Left forelimb (tissue), 1 donor: Measurements from ENCODE around the gene IKBKE.
A peak's percentile ranks its signal among the peaks of the same experiment; 100 is the strongest.

Source experiments
- DNase-seq: peaks from one replicate; pipeline ENCODE4 v3.0.0-alpha.2; 2018; ENCODE audit warnings: low spot score

The IKBKE gene

DNA sequence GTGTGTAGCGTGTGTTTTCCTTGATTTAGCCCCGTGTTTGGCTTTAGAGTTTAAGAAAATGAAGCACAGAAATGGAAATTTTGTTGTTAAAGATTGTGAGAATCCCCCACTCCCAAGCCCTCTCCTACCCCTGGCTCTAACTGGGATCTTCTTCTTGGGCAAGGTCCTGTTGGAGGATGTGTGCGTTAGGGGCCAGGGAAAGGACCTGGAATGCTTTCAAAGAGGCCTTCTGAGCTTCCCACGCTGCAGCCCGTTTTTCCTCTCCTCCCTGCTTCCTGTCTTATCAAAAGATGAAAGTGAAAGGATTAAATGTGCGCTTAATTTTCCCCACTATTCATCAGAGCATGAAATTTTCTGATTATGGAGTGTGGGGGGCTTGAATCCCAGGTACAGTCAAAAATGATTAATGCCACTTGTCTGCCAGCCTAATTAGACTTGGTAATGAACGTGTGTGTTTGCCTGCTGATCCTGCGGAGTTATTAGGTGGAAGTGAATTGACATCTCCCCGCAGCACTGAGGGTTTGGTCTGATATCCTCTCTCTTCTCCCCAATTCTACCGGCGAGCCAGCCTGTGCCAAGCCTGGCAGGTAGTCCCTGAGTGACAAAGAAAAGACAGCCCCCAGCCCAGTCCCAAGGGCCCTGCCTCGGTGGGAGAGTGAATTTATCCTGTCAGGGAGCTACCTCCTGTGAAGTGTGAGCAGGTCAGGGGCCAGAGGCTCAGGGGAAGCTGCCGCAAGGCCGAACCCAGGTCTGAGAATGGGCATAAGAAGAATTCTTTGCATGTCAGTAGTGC is 42.0 kb downstream of the IKBKE start:
- no peak for DNase-seq

DNA sequence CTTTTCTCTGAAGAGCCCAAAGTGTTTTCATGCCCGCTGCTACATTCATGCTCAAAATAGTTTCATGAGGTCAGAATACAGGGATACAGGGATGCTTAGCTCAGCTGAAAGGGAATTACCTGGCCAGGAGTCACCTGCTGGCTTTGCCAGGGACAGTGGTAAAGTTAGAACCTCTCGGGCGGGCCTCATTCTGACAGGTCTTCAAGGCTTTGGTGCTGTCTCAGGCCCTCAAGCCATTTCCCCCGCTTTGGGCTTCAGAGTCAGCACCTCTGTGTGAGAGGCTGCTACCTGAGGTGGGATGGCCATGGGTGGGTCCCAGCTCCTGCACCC is 42.5 kb downstream of the IKBKE start:
- DNase-seq: no peak

DNA sequence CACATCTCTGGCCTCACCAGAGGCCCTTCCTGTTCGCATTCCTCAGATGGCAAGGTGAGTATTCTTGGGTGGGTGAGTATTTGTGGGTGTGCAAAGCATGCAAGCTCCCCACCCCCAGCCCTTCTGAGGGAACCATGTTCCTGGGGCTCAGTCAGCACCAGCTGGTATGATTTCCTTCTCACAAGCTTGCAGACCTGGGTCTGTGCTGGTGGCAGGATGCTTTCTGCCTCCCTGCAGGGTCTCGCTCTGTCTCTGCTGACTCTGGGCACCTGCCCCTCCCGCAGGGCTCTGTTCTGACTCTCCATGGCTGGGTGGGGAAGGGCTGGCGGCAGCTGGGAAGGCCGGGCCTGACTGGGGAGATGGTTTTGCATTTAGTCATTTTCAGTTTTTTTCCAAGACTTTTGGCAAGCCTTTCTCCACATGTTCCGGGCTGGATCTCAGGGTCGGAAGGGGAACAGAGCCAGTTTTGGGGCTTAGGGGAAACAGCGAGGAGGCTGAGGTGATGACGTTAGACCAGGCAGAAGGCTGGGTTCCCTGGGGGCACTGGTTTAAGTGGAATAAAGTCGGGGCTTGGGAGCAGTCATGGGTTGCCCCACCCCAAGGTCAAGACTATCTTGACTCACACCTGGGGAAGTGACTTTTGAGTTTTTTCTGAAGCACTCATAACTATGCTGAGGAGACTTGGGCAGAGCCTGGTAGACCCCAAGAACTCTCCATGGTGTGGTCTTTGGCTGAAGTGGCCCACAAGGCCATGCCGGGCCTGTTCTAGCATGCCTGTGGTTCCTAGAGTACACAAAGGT is 43.2 kb downstream of the IKBKE start:
- peak; percentile 83 for DNase-seq

DNA sequence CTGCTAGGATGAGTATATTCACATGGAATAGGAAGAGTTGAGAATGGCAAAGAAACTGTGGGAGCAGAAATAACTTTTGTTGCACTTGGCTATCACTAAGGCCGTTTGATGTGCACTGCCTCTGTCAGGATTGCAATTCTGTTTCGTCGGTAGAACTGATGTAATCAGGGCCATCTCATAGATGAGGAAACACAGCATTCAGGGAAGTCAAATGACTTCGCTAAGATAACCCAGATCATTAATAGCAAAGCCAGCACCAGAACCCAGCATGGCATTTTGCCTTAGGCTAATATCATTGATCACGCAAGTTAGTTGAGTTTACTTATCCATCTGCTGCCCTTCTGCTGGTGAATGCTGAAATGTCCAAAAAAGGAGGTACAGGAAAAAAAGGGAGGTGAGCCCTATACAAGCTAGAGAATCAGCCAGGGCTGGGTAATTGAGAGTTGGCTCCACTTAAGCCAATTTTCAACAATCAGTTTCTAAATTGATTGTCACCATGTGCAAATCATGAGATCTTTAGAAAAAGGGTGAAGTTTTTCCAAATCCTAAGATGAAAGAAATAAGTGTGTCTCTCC is 44.6 kb downstream of the IKBKE start:
- DNase-seq: no peak

DNA sequence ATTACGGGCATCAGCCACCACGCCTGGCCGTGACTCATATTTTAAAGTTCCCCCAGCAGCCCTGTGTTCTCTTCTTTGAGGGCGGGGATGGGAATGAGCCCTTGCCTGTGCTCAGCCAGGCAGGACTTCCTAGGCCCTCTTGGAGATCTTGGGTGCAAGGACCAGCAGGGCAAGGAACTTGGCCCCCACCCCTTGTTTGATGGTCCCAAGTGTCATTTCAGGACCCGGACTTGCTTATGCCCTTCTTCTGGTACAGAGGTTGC is 46.4 kb downstream of the IKBKE start:
- DNase-seq: no peak

DNA sequence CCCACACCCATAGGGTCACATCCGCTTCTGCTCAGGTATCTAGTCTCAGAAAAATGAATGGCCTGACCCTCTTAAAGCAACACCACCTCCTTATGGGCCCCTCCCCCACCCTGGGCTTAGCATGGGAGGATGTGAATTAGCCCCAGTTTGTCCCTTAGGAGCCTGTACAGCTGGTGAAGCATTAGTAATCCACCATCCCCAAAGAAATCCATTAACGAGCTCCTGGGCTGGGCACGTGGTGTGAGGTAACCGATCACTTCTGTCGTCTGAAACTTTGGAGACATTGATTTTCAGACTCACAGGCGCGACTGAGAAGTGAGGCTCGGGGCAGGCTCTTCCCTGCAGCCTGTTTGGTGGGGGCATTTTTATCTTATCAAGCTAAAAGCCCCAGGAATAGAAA is 47.5 kb downstream of the IKBKE start:
- DNase-seq: no peak

DNA sequence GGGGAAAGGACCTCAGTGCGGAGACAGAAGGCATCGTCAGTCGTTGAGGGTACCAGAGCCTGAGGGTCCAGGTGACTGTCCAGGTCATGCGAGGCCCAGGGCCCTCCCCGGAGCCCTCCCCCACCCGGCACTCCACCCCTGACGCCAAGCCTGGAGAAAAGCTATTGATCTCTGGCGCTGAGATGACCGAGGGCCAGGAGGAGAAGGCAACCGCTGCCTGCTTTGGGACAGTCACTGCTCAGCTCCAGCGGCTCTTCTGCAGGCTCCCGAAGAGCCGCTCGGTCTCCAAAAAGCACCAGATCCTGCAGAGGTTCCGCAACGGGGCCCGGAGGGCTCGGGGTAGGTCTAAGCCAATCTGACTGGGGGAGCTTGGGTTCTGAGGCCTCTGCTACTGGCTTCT is 47.9 kb downstream of the IKBKE start:
- no peak for DNase-seq

DNA sequence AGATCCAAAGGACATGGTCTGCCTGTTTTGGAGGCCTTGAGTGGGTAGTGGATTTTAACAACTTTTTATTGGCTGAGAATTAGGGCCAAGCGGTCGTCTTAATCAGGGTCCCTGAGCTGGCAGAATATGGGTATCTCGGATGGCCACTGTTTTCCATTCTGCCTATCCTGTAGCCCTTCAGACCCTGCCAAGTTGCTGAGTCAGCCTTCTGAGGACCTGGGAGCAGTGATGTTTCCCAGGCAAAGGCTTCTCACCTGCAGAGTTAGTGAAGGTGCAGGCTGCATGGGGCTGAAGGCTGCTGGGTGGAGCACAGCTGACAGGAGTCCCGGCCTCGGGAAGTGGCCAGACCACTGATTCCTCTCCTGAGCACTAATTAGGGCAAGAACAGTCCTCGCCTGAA is 48.5 kb downstream of the IKBKE start:
- no peak for DNase-seq

DNA sequence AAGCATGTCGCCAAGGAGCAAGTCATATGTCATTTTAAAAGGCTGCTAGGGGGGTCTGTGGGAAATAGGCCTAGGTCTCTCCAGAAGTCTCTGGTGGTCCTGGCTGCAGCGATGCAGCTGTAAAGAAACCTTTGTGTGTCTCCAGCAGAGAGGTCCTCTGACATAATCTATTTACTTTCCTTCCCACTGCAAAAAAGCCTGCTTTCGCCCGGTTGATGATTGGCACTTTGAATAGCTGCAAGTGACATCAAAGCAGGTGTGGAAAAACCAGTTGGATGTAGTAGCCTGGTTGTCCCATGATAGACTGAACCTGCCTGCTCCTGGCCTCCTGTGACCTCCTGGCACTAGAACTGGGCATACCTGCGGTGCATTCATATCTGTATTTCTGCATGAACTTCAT is 50.9 kb downstream of the IKBKE start:
- DNase-seq: no peak

DNA sequence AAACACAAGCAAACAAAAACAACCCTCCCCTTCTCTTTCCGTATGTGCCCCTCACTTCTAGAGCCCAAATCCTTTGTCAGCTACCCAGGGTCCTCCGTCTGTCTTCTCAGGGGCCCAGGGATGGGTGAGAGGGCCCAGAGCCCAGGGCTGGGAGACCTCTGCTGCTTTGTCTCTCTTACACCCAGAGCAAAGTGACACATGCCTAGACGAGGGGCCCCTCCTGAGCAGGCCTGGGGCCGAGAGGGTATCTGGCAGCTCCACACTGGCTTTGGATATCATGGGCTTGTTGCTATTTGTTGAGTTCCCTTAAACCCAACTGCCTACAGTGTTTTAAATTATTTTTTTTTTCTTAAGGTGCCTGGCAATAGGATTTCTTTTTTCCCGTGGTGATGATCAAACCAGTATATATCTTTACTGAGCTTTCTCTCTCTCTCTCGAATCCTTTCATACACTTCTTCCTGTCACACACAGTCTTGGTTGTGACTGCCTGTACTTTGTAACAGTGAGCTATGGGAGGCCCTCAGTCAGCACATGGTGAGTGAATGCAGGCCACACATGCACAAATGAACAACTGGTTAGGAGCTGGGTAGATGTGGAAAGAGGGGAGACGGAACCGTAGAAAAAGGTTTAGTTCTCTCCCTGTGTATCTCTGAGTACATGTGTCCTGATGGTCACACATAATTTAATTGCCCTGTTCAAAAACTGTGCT is 51.6 kb downstream of the IKBKE start:
- no peak for DNase-seq

DNA sequence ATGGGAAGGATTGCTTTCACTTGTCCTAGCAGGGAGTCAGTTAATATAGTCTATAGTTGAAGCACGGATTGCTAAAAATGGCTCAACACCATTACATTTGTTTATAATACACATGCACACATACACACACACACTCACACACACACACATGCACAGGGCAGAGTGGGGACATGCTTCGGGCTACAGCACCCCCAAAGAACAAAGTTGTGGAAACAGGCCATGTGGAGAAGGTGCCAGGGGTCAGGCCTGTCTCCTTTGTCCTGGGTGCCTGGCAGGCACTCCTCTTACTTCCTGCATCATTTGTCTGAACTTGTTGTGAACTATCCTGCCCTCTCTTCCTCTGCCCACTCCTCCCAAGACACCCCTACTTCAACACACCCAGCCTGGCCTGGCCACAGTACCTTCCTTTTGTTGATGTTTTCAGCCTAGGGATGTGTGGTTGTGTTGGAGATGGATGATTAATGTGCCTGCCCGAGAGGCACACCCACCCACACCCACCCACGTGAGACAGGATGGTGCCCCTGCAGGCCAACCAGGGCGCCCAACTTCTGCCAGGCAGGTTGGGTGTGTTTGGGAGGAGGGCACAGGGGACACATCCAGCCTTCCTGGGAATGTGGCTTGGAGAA is 54.6 kb downstream of the IKBKE start:
- no peak for DNase-seq

DNA sequence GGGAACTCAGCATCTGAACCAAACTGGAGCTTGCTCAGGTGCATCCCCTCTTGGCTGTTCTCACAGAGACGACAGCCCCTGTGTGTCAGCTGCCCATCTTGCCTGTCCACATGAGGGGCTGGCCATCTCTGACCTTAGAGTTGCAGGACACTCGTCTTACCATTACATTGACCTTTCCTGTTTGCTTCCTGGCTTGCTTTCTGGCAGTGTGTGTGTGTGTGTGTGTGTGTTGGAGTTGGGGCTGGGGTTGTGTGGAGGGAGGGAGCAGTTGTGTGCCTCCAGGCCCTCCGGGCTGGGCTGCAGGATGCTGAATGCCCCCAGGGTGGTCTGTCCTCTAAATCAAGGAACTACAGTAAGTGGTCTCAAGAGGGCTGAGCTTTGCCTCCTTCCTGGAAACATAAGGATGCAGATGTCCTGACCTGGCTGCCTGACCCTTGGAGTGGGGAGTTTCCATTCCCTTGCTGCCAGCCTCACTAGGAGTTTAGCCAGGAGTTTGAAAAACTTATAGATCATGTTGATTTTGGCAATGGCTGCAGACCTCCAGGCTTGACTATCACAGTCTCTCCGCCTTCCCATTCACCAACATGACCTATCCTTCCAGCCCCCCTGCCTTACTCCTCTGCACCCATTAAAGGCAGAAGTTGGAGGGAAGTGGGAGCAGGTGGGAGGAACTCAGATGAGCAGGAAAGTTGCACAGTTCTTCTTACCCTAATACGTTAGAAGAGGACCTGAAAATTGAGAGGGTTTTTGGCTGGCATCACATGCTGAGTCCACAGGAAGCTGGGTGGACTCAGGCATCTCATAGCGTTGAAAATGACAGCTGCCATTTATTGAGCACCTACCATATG is 56.0 kb downstream of the IKBKE start:
- no peak for DNase-seq

DNA sequence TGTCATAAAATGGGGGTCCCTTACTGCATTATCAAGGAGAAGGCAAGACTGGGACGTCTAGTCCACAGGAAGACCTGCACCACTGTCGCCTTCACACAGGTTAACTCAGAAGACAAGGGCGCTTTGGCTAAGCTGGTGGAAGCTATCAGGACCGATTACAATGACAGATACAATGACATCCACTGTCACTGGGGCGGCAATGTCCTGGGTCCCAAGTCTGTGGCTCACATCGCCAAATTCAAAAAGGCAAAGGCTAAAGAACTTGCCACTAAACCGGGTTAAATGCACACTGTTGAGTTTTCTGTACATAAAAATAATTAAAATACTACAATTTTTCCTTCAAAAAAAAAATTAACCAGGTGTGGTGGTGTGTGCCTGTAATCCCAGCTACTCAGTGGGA is 59.1 kb downstream of the IKBKE start:
- DNase-seq: no peak

DNA sequence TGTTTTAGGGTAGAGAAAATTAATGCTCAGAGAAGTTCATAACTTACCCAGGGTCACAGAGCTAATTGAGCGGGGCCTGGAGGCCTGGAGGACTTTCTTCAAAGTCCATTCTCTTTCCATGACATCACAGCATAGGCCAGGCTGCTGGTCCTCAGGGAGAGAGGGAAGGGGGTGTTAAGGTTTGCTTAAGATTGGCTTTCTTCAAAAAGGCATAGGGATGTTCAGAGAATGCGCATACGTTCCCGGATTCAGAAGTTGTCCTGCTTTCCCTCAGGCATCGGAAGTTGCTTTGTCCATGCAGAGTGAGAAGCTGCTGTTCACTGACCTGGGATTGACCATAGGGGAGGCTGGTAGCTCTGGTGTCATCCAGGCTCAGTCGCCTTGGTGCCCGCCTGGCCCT is 62.1 kb downstream of the IKBKE start:
- no peak for DNase-seq

DNA sequence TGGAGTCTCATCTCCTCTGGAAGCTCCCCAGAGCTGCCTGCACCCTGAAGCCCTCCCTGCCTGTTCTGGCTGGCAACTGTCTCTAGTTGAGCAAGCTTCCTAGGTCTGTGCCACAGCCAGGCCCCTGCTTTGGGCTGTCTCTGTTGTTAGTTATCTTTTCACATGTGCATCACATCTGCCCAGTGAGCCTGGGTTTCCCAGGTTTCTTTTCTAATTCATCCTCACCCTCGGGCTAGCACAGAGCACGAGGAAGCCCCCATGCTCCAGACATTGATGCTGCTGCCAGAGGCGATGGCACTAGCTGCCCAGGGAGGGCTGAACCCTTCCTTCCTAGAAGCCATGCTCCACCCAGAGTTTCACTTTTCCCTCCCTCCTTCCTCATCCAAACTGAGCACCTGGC is 64.3 kb downstream of the IKBKE start:
- no peak for DNase-seq

DNA sequence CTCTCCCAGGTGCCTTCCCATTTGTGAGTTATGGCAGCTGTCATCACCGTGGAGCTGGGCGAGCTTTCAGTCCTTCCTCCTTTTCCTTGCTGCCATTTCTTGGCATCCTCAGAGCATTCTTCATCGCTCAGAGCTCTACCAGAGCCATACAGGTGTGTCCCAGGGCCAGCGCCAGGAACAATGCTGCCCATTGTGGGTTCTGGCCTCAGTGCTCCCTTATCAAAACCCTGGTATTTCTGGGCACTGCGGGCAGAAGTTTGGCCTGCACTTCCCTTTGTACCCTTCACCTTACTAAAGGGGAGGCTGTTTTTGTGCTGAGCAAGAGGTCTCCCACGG is 65.5 kb downstream of the IKBKE start:
- no peak for DNase-seq

DNA sequence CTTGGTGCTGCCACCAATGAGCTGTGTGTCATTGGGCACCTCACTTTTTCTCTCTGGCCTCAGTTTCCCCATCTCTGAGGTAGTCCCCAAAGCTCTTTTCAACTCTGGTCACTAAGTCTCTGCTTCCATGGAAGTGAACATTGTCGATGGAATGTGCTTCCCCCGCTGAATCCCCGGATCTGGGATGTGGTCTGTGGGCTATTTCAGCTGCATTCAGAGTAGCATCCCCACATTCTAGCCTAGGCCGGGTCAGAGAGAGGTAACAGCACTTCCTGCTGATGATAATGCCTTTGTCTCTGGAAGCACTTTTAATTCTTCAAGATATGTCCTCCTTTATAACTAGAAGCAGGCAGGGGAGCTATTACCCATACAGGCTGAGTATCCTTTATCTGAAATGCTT is 66.9 kb downstream of the IKBKE start:
- DNase-seq: no peak

DNA sequence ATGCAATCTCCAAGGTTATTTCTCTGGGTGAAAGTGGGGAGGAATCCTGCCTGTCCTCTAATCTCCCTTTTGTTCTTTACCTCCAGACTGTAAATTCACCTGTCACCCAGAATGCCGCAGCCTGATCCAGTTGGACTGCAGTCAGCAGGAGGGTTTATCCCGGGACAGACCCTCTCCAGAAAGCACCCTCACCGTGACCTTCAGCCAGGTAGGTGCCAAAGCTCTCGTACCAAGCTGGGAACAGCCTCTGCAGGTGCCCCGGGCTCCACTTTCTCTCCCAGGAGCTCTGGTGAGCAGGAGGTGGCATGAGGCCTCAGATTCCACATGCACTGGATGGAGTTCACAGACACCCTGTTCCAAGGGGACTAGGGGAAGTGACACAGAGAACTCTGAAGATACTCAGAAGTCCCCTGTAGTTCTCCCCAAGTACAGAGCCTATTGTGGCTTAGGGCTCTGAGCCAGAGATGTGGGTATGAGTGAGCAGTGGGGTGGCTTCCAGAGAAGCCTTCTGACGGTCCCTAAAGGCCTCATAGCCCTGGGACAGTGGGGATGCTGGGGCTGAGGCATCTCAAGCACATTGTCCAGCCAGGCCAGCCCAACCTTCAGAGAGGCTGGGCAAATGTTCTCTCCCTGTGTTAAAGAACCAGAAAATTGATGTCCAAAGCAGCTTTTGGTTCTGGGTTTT is 68.0 kb downstream of the IKBKE start:
- no peak for DNase-seq

DNA sequence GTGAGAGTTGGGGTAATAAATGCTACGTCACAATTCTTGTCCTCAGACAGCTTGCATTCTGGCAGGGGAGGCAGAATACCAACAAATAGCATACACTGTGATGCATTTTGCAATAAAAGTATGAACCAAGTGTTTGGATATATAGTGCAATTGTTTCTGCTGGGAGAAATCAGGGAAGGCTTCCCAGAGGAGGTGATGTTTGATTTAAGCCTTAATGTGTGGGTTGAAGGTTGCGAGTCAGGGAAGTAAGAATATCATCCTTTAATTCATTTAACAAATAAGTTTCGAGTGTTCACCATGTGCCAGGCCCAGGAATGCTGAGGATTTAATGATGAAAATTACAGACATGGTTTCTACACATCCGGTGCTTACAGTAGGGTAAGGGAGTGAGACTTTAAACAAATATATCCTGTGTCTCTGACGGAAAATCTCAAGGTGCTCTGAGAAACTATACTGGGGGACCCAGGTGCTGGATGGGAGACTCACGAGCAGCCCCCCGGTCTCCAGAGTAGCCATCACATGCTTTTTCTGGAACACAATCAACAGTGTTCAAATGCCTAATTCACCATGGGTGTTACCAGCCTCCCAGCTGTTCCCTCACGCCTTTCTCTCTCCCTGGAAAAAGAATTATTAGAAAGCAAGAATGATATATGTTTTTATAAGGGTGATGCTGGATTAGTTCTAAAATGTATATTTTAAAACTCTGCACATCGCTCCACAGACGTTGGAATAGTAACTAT is 68.8 kb downstream of the IKBKE start:
- no peak for DNase-seq

DNA sequence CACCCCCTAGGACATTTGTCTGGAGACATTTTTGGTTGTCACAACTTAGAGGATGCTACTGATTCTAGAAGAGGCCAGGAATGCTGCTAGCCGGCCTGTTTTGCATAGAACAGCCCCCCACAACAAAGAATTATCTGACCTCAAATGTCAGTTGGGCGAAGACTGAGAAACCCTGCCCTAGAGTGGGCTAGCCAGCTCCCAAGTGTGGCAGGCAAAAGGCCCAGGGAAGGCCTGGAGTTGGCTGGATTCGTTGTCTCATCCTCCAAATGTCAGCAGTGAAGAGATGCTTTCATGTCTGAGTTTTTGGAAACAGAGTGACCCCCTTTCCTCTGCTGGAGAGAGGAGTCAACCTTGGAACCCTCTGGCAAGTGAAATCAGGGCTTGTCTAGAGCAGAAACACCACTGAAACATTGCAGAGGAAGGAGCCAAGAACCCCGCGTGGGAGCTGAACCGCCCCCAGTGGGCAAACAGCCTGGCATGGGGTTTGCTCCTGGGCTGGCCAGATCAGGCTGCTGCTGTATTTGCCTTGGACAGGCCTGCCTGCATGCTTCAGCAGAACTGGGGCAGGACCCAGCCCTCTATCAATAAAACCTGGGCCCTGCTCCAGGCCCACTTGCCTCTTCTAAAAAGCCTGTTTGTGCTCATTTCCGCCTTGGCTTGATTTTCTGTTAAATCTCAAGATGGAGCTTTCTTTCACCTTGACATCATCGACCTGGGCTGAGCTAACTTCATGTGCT is 69.9 kb downstream of the IKBKE start:
- no peak for DNase-seq
